CD14-positive monocyte (primary cell): ENCODE measurements around the gene ZFYVE1. TPM values are rescaled to one million over a fixed set of nuclear protein-coding genes. Genes with fewer than 3 reads are reported as not detected.

ENCODE experiments used
- DNase-seq, 3 donors: peaks; one replicate each; pipeline ENCODE4 v3.0.0-alpha.2; 2011 to 2022
- H2AFZ ChIP-seq: 2 replicates; pipeline ENCODE4 v1.6.0; 2012; ENCODE audit warnings: mild to moderate bottlenecking, low read depth, low read length, inconsistent platforms; ENCODE audit not compliant: insufficient read depth, poor library complexity, severe bottlenecking
- H3K27ac ChIP-seq, 2 donors: 1 replicate in 1 of 2; 2 replicates in 1 of 2; pipeline ENCODE4 v1.5.1; 2012 to 2013; ENCODE audit warnings: low read length in 2 of 2, control low read depth in 1 of 2, inconsistent platforms in 1 of 2, low read depth in 1 of 2, mild to moderate bottlenecking in 1 of 2
- H3K27me3 ChIP-seq, 2 donors: one replicate each; pipeline versions ENCODE4 v1.6.0 to v1.6.1; 2011 to 2013; ENCODE audit warnings: low read length in 2 of 2; ENCODE audit not compliant: control insufficient read depth in 2 of 2, insufficient read depth in 2 of 2
- H3K36me3 ChIP-seq, 2 donors: replicated peaks in 1 of 2; 1 replicate in 1 of 2; 2 replicates in 1 of 2; pipeline versions ENCODE4 v1.5.1 to v1.6.1; 2012 to 2013; ENCODE audit warnings: low read length in 2 of 2, control low read depth in 1 of 2, inconsistent platforms in 1 of 2, mild to moderate bottlenecking in 1 of 2; ENCODE audit not compliant: insufficient read depth in 2 of 2, control insufficient read depth in 1 of 2
- H3K4me1 ChIP-seq, 2 donors: 1 replicate in 1 of 2; 2 replicates in 1 of 2; pipeline versions ENCODE4 v1.5.1 to v1.6.1; 2012 to 2013; ENCODE audit warnings: low read length in 2 of 2, control low read depth in 1 of 2, inconsistent platforms in 1 of 2, mild to moderate bottlenecking in 1 of 2, moderate library complexity in 1 of 2; ENCODE audit not compliant: insufficient read depth in 2 of 2, control insufficient read depth in 1 of 2
- H3K4me2 ChIP-seq: replicated peaks from 2 replicates; pipeline ENCODE3; 2012; ENCODE audit warnings: low read length, moderate library complexity, mild to moderate bottlenecking; ENCODE audit not compliant: poor library complexity, severe bottlenecking; ENCODE audit errors: extremely low read depth
- H3K4me3 ChIP-seq, 3 experiments: fragments of 200-600 bp in 1 of 3; sonication (generic) in 1 of 3; replicated peaks in 1 of 3; 1 replicate in 2 of 3; 2 replicates in 1 of 3; pipeline ENCODE4 v1.5.1; 2011 to 2013; ENCODE audit warnings: low read length in 3 of 3, mild to moderate bottlenecking in 3 of 3, control low read depth in 2 of 3, low read depth in 2 of 3, inconsistent platforms in 1 of 3, moderate library complexity in 1 of 3
- H3K79me2 ChIP-seq: 2 replicates; pipeline ENCODE4 v1.6.0; 2012; ENCODE audit warnings: mild to moderate bottlenecking, control low read depth, inconsistent platforms, low read length, moderate library complexity; ENCODE audit not compliant: insufficient read depth
- H3K9ac ChIP-seq: 2 replicates; pipeline ENCODE4 v1.6.0; 2017; ENCODE audit warnings: low read length, mild to moderate bottlenecking; ENCODE audit not compliant: insufficient read depth, poor library complexity, severe bottlenecking
- H3K9me3 ChIP-seq, 2 donors: replicated peaks in 1 of 2; 1 replicate in 1 of 2; 2 replicates in 1 of 2; pipeline versions ENCODE4 v1.5.1 to v1.6.1; 2012 to 2013; ENCODE audit warnings: low read length in 2 of 2, control low read depth in 1 of 2; ENCODE audit not compliant: control insufficient read depth in 1 of 2, insufficient read depth in 1 of 2
- H4K20me1 ChIP-seq: 2 replicates; pipeline ENCODE4 v1.6.0; 2012; ENCODE audit warnings: mild to moderate bottlenecking, low read length, control low read depth, moderate library complexity; ENCODE audit not compliant: insufficient read depth
- H3K27ac Mint-ChIP-seq, 7 donors: one replicate each; pipeline ENCODE4 v1.8.0; 2020; ENCODE audit warnings: mild to moderate bottlenecking in 7 of 7, mixed read lengths in 7 of 7, moderate library complexity in 6 of 7, inconsistent platforms in 2 of 7
- H3K27me3 Mint-ChIP-seq, 3 donors: one replicate each; pipeline ENCODE4 v1.8.0; 2021 to 2022; ENCODE audit warnings: low read depth in 3 of 3, mild to moderate bottlenecking in 3 of 3, mixed read lengths in 3 of 3, moderate library complexity in 3 of 3, inconsistent platforms in 1 of 3
- H3K36me3 Mint-ChIP-seq, 2 donors: one replicate each; pipeline ENCODE4 v1.8.0; 2020; ENCODE audit warnings: mixed read lengths in 2 of 2, inconsistent platforms in 1 of 2, mild to moderate bottlenecking in 1 of 2
- H3K4me1 Mint-ChIP-seq: one replicate; pipeline ENCODE4 v1.8.0; 2020; ENCODE audit warnings: mild to moderate bottlenecking, mixed read lengths
- H3K4me3 Mint-ChIP-seq, 2 donors: one replicate each; pipeline ENCODE4 v1.8.0; 2020; ENCODE audit warnings: mild to moderate bottlenecking in 2 of 2, mixed read lengths in 2 of 2, moderate library complexity in 1 of 2
- H3K9me3 Mint-ChIP-seq, 7 donors: one replicate each; pipeline ENCODE4 v1.8.0; 2020 to 2022; ENCODE audit warnings: mixed read lengths in 7 of 7, mild to moderate bottlenecking in 6 of 7, moderate library complexity in 6 of 7, inconsistent platforms in 2 of 7
- CTCF ChIP-seq: fragments of 200-600 bp; IDR thresholded peaks from one replicate; pipeline ENCODE4 v1.8.0; 2022; ENCODE audit warnings: antibody characterized with exemption, mild to moderate bottlenecking
- WGBS: methylation state at CpG from one replicate; pipeline ENCODE4 v1.1.5; 2013; ENCODE audit warnings: missing lambda C conversion rate; ENCODE audit not compliant: insufficient coverage; 5-methylcytosine and 5-hydroxymethylcytosine counted together
- intact Hi-C, 2 donors: fragments of 100-400 bp; cut with micrococcal nuclease; formaldehyde crosslinking; loops; one replicate each; pipeline versions ENCODE4 v1.15.0 to v1.15.1; 2023
- polyA plus RNA-seq, 3 donors: library from polyadenylated mRNA; depleted of rRNA in 1 of 3; unstranded in 2 of 3; stranded (reverse) in 1 of 3; fragments of 300-500 nt in 2 of 3; fragments of >200 nt in 1 of 3; fragmentation: Illumina TruSeq in 2 of 3; gene quantifications; 1 replicate in 2 of 3; 2 replicates in 1 of 3; pipeline ENCODE4 v1.2.3, GENCODE V29; 2012 to 2021

ZFYVE1 gene
- polyA plus RNA-seq, 3 donors: 4.9 to 18.6 (median 5.3) TPM

GRCh38 chr14:72996916-72997315 lies 30.0 kb downstream of the ZFYVE1 start:
- no peak for DNase-seq
- Histone ChIP-seq H3K27ac (no peak overlapping the region), H3K4me2 (no peak overlapping the region), H2AFZ (no peak overlapping the region), H3K4me3 (no peak overlapping the region), H3K9me3 (no peaks in the 10 kb centered on the region), H3K79me2 (peaks cover 5% of the 10 kb centered on the region), H3K4me1 (no peaks in the 10 kb centered on the region), H3K27me3 (no peaks in the 10 kb centered on the region), H3K9ac (no peak overlapping the region), H3K36me3 (peaks cover 59 to 81% of the 10 kb centered on the region in 2 donors), H4K20me1 (peaks cover 46% of the 10 kb centered on the region)
- peaks cover 68 to 86% of the 10 kb centered on the region in 2 donors for H3K36me3 Mint-ChIP-seq
- H3K4me3 Mint-ChIP-seq: no peak overlapping the region
- H3K27me3 Mint-ChIP-seq: no peaks in the 10 kb centered on the region
- H3K4me1 Mint-ChIP-seq: no peaks in the 10 kb centered on the region
- 95% methylated on average over 6 of the region's 6 CpGs for WGBS
- intact Hi-C loops: no loop called here
- TF ChIP-seq CTCF: no peak
- no peaks in the 10 kb centered on the region for H3K9me3 Mint-ChIP-seq
- H3K27ac Mint-ChIP-seq: no peak overlapping the region

- H3K9ac ChIP-seq: no peak overlapping the region
- H3K27me3 ChIP-seq: no peaks in the 10 kb centered on the region
- H2AFZ ChIP-seq: no peak overlapping the region
- intact Hi-C loops: no loop called here
- peaks cover 0 to 3% (median 0%) of the 10 kb centered on the region in 7 donors for H3K9me3 Mint-ChIP-seq
- no peaks in the 10 kb centered on the region for H3K4me1 ChIP-seq
- H3K36me3 Mint-ChIP-seq: peaks cover 54 to 80% of the 10 kb centered on the region in 2 donors
- H3K27ac ChIP-seq: no peak overlapping the region
- H3K27ac Mint-ChIP-seq: peak overlapping the region in 1 of 7 donors; percentile 21
- no peak overlapping the region for H3K4me3 ChIP-seq
- no peaks in the 10 kb centered on the region for H3K4me1 Mint-ChIP-seq
- no peaks in the 10 kb centered on the region for H3K27me3 Mint-ChIP-seq
- H3K79me2 ChIP-seq: no peaks in the 10 kb centered on the region
- no peak overlapping the region for H3K4me3 Mint-ChIP-seq
- no peak overlapping the region for H3K4me2 ChIP-seq
- peaks cover 3% of the 10 kb centered on the region for H4K20me1 ChIP-seq
- no peak for TF ChIP-seq CTCF
- WGBS: 98% methylated on average over 6 of the region's 8 CpGs
- H3K36me3 ChIP-seq: peaks cover 54 to 80% of the 10 kb centered on the region in 2 donors
- DNase-seq: no peak
- H3K9me3 ChIP-seq: no peaks in the 10 kb centered on the region
Observed at GRCh38 chr14:72990171-72990570, 36.7 kb downstream of the ZFYVE1 start.
